HEK293 (cell line): ENCODE data around the gene RABAC1.
A peak's percentile ranks its signal among the peaks of the same experiment; 100 is the strongest.

Experiments
- AEBP2 ChIP-seq: fragments of 450-650 bp; formaldehyde crosslinking; IDR thresholded peaks from 2 replicates; pipeline ENCODE4 v1.5.1; 2016; ENCODE audit warnings: missing biosample characterization, missing genetic modification characterization, borderline replicate concordance
- BCL11B ChIP-seq: fragments of 450-650 bp; formaldehyde crosslinking; IDR thresholded peaks from 2 replicates; pipeline ENCODE4 v1.5.1; 2016; ENCODE audit warnings: low read depth, missing biosample characterization, missing genetic modification characterization
- BCL6B ChIP-seq: fragments of 450-650 bp; formaldehyde crosslinking; IDR thresholded peaks from 2 replicates; pipeline ENCODE4 v1.5.1; 2017; ENCODE audit warnings: missing biosample characterization, missing genetic modification characterization
- CTCF ChIP-seq: fragments of 450-650 bp; formaldehyde crosslinking; IDR thresholded peaks from 2 replicates; pipeline ENCODE4 v1.5.1; 2016; ENCODE audit warnings: missing biosample characterization, missing genetic modification characterization
- FEZF1 ChIP-seq: fragments of 450-650 bp; formaldehyde crosslinking; IDR thresholded peaks from 2 replicates; pipeline ENCODE4 v1.5.1; 2016; ENCODE audit warnings: missing biosample characterization, missing genetic modification characterization
- GLI2 ChIP-seq: fragments of 450-650 bp; formaldehyde crosslinking; IDR thresholded peaks from 2 replicates; pipeline ENCODE4; 2017; ENCODE audit warnings: missing biosample characterization, missing genetic modification characterization, low read depth, borderline replicate concordance
- GLI4 ChIP-seq: fragments of 450-650 bp; formaldehyde crosslinking; IDR thresholded peaks from 2 replicates; pipeline ENCODE4 v1.5.1; 2016; ENCODE audit warnings: missing biosample characterization, missing genetic modification characterization
- HOXC10 ChIP-seq: sonication (generic); formaldehyde crosslinking; IDR thresholded peaks from 2 replicates; pipeline ENCODE4 v1.8.1; 2023; ENCODE audit warnings: mild to moderate bottlenecking, missing genetic modification reagents
- KLF7 ChIP-seq: fragments of 450-650 bp; formaldehyde crosslinking; IDR thresholded peaks from 2 replicates; pipeline ENCODE4 v1.5.1; 2016; ENCODE audit warnings: missing biosample characterization, missing genetic modification characterization, borderline replicate concordance
- PRDM10 ChIP-seq: fragments of 450-650 bp; formaldehyde crosslinking; IDR thresholded peaks from 2 replicates; pipeline ENCODE4 v1.5.1; 2016; ENCODE audit warnings: missing biosample characterization, missing genetic modification characterization
- PRDM6 ChIP-seq: fragments of 450-650 bp; formaldehyde crosslinking; IDR thresholded peaks from 2 replicates; pipeline ENCODE4 v1.5.1; 2017; ENCODE audit warnings: missing biosample characterization, missing genetic modification characterization
- SP3 ChIP-seq: fragments of 450-650 bp; formaldehyde crosslinking; IDR thresholded peaks from 2 replicates; pipeline ENCODE4 v1.5.1; 2016; ENCODE audit warnings: missing biosample characterization, missing genetic modification characterization
- ZNF146 ChIP-seq: fragments of 450-650 bp; formaldehyde crosslinking; IDR thresholded peaks from 2 replicates; pipeline ENCODE4 v1.5.1; 2016; ENCODE audit warnings: missing biosample characterization, missing genetic modification characterization
- ZNF19 ChIP-seq: fragments of 450-650 bp; formaldehyde crosslinking; IDR thresholded peaks from 2 replicates; pipeline ENCODE4; 2016; ENCODE audit warnings: missing biosample characterization, missing genetic modification characterization, low read depth
- ZNF350 ChIP-seq: fragments of 450-650 bp; formaldehyde crosslinking; IDR thresholded peaks from 2 replicates; pipeline ENCODE4 v1.5.0; 2017; ENCODE audit warnings: missing biosample characterization, mild to moderate bottlenecking, missing genetic modification characterization
- ZNF366 ChIP-seq: fragments of 450-650 bp; formaldehyde crosslinking; conservative IDR thresholded peaks from 2 replicates; pipeline ENCODE4 v1.5.1; 2016; ENCODE audit warnings: missing biosample characterization, missing genetic modification characterization
- ZNF521 ChIP-seq: fragments of 450-650 bp; formaldehyde crosslinking; IDR thresholded peaks from 2 replicates; pipeline ENCODE4 v1.5.1; 2017; ENCODE audit warnings: missing biosample characterization, mild to moderate bottlenecking, missing genetic modification characterization
- ZNF555 ChIP-seq: fragments of 450-650 bp; formaldehyde crosslinking; conservative IDR thresholded peaks from 2 replicates; pipeline ENCODE4 v1.5.1; 2017; ENCODE audit warnings: missing biosample characterization, mild to moderate bottlenecking, missing genetic modification characterization, inconsistent platforms
- ZNF560 ChIP-seq: fragments of 450-650 bp; formaldehyde crosslinking; IDR thresholded peaks from 2 replicates; pipeline ENCODE4 v1.5.1; 2017; ENCODE audit warnings: missing biosample characterization, missing genetic modification characterization, borderline replicate concordance
- ZNF623 ChIP-seq: fragments of 450-650 bp; formaldehyde crosslinking; IDR thresholded peaks from 2 replicates; pipeline ENCODE4 v1.5.1; 2016; ENCODE audit warnings: missing biosample characterization, missing genetic modification characterization
- ZNF654 ChIP-seq: fragments of 450-650 bp; formaldehyde crosslinking; IDR thresholded peaks from 2 replicates; pipeline ENCODE4 v1.5.1; 2016; ENCODE audit warnings: low read depth, missing biosample characterization, missing genetic modification characterization
- ZNF658 ChIP-seq: fragments of 450-650 bp; formaldehyde crosslinking; IDR thresholded peaks from 2 replicates; pipeline ENCODE4; 2016; ENCODE audit warnings: missing biosample characterization, missing genetic modification characterization
- ZNF670 ChIP-seq: fragments of 450-650 bp; formaldehyde crosslinking; IDR thresholded peaks from 2 replicates; pipeline ENCODE4 v1.5.1; 2016; ENCODE audit warnings: missing biosample characterization, missing genetic modification characterization, low read depth
- ZNF843 ChIP-seq: fragments of 450-650 bp; formaldehyde crosslinking; IDR thresholded peaks from 2 replicates; pipeline ENCODE4 v1.5.1; 2016; ENCODE audit warnings: missing biosample characterization, missing genetic modification characterization
- TF ChIP-seq, protein P1 (sequence below): fragments of 450-650 bp; formaldehyde crosslinking; IDR thresholded peaks from 2 replicates; pipeline ENCODE4 v1.5.1; 2016; ENCODE audit warnings: missing biosample characterization, missing genetic modification characterization
- TF ChIP-seq, protein P2 (sequence below): fragments of 450-650 bp; formaldehyde crosslinking; IDR thresholded peaks from 2 replicates; pipeline ENCODE4 v1.5.1; 2016; ENCODE audit warnings: missing biosample characterization, missing genetic modification characterization

The RABAC1 gene

GRCh38 chr19:41913538-41914423 is 45.3 kb downstream of the RABAC1 start (continued):
- TF ChIP-seq PRDM10: no peak
- no peak for TF ChIP-seq KLF7 (tag by site-specific recombination)
- no peak for TF ChIP-seq ZNF843 (tag by site-specific recombination)
- no peak for TF ChIP-seq ZNF670 (tag by site-specific recombination)
- TF ChIP-seq ZNF623 (tag by site-specific recombination): no peak
- TF ChIP-seq ZNF654 (tag by site-specific recombination): no peak
- no peak for TF ChIP-seq ZNF521 (tag by site-specific recombination)
- TF ChIP-seq FEZF1 (tag by site-specific recombination): no peak
- no peak for TF ChIP-seq ZNF555
- 0 out of 2 replicates have a peak, but pooled peaks have one; percentile 16 for TF ChIP-seq SP3 (tag by site-specific recombination)
- TF ChIP-seq ZNF350: no peak
- TF ChIP-seq GLI4 (tag by site-specific recombination): no peak
- TF ChIP-seq GLI2 (tag by site-specific recombination): no peak
- no peak for TF ChIP-seq ZNF560 (tag by site-specific recombination)
- TF ChIP-seq HOXC10 (CRISPR knock-in tag): no peak
- 0 out of 2 replicates have a peak, but pooled peaks have one; percentile 19 for TF ChIP-seq BCL11B
- TF ChIP-seq ZNF146 (tag by site-specific recombination): no peak
- TF ChIP-seq ZNF366 (tag by site-specific recombination): peak; percentile 91
- no peak for TF ChIP-seq PRDM6 (tag by site-specific recombination)
- TF ChIP-seq CTCF (tag by site-specific recombination): no peak
- no peak for TF ChIP-seq ZNF658 (tag by site-specific recombination)
- TF ChIP-seq, protein P1, sequence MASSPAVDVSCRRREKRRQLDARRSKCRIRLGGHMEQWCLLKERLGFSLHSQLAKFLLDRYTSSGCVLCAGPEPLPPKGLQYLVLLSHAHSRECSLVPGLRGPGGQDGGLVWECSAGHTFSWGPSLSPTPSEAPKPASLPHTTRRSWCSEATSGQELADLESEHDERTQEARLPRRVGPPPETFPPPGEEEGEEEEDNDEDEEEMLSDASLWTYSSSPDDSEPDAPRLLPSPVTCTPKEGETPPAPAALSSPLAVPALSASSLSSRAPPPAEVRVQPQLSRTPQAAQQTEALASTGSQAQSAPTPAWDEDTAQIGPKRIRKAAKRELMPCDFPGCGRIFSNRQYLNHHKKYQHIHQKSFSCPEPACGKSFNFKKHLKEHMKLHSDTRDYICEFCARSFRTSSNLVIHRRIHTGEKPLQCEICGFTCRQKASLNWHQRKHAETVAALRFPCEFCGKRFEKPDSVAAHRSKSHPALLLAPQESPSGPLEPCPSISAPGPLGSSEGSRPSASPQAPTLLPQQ (tag by site-specific recombination): no peak
- no peak for TF ChIP-seq ZNF19 (tag by site-specific recombination)
- TF ChIP-seq AEBP2: no peak
- TF ChIP-seq, protein P2, sequence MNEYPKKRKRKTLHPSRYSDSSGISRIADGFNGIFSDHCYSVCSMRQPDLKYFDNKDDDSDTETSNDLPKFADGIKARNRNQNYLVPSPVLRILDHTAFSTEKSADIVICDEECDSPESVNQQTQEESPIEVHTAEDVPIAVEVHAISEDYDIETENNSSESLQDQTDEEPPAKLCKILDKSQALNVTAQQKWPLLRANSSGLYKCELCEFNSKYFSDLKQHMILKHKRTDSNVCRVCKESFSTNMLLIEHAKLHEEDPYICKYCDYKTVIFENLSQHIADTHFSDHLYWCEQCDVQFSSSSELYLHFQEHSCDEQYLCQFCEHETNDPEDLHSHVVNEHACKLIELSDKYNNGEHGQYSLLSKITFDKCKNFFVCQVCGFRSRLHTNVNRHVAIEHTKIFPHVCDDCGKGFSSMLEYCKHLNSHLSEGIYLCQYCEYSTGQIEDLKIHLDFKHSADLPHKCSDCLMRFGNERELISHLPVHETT (tag by site-specific recombination): no peak
- no peak for TF ChIP-seq BCL6B (tag by site-specific recombination)
